IPS DF 4.7 (cell line): ENCODE measurements around the gene DNAJB6.

Experiments
- DNase-seq: peaks from one replicate; pipeline ENCODE4 v3.0.0-alpha.2; 2013; ENCODE audit warnings: low spot score; ENCODE audit errors: extremely low read depth

DNAJB6 gene

GRCh38 chr7:157464971-157465886 is 128.4 kb downstream of the DNAJB6 start:
- no peak for DNase-seq

GRCh38 chr7:157465891-157466866 is 129.4 kb downstream of the DNAJB6 start:
- DNase-seq = no peak

GRCh38 chr7:157466867-157467261 is 130.1 kb downstream of the DNAJB6 start:
- no peak for DNase-seq
